BLaER1 treated with 17β-estradiol and CSF1 and Interleukin-3, amounts not matched to agents 10 nM and 100 nM (cell line): Measurements from ENCODE around the gene ARHGAP15.

ENCODE experiments used
- H3K27ac ChIP-seq, 11 experiments: shearing (Covaris generic); formaldehyde crosslinking; 2 replicates each; pipeline ENCODE4 v1.8.1; 2022
- H3K27me3 ChIP-seq, 11 experiments: shearing (Covaris generic); formaldehyde crosslinking; 2 replicates each; pipeline ENCODE4 v1.8.1; 2022
- H3K36me3 ChIP-seq, 11 experiments: shearing (Covaris generic); formaldehyde crosslinking; 2 replicates each; pipeline ENCODE4 v1.8.1; 2022
- H3K4me1 ChIP-seq, 10 experiments: shearing (Covaris generic); formaldehyde crosslinking; 2 replicates each; pipeline ENCODE4 v1.8.1; 2022
- H3K4me2 ChIP-seq, 11 experiments: shearing (Covaris generic); formaldehyde crosslinking; 2 replicates each; pipeline ENCODE4 v1.8.1; 2022
- H3K4me3 ChIP-seq, 10 experiments: shearing (Covaris generic); formaldehyde crosslinking; 2 replicates each; pipeline ENCODE4 v1.8.1; 2022
- H3K9ac ChIP-seq, 11 experiments: shearing (Covaris generic); formaldehyde crosslinking; 2 replicates each; pipeline ENCODE4 v1.8.1; 2022
- H3K9me3 ChIP-seq, 11 experiments: shearing (Covaris generic); formaldehyde crosslinking; replicated peaks in 1 of 11; 2 replicates each; pipeline ENCODE4 v1.8.1; 2022
- H4K20me1 ChIP-seq, 11 experiments: shearing (Covaris generic); formaldehyde crosslinking; 2 replicates each; pipeline ENCODE4 v1.8.1; 2022
- Cebpa-rat ChIP-seq, 11 experiments: shearing (Covaris generic); IDR thresholded peaks; 2 replicates each; pipeline ENCODE4 v1.8.1; 2022

ARHGAP15 gene

GRCh38 chr2:143110758-143111428, 18.3 kb upstream of the ARHGAP15 start:
- Histone ChIP-seq H4K20me1 (no peaks in the 10 kb centered on the region), H3K9ac (peak overlapping the region in 6 of 11 experiments; percentile 27 to 60 (median 54); a peak in 10 of 22 replicates), H3K4me1 (peaks cover 0 to 21% (median 19%) of the 10 kb centered on the region in 10 experiments; a peak in 17 of 20 replicates)

GRCh38 chr2:143117225-143117624, 12.0 kb upstream of the ARHGAP15 start:
- no peak overlapping the region for H3K27ac ChIP-seq
- no peaks in the 10 kb centered on the region for H3K36me3 ChIP-seq
- peaks cover 0 to 14% (median 2%) of the 10 kb centered on the region in 10 experiments; a peak in 8 of 20 replicates for H3K4me1 ChIP-seq
- H3K9me3 ChIP-seq: peaks cover 0 to 7% (median 0%) of the 10 kb centered on the region in 11 experiments; a peak in 2 of 22 replicates
- TF ChIP-seq Cebpa-rat (IDR thresholded peaks at IDR 0.05): no peak
- H3K9ac ChIP-seq: no peak overlapping the region
- no peak overlapping the region for H3K4me3 ChIP-seq
- H4K20me1 ChIP-seq: no peaks in the 10 kb centered on the region
- H3K27me3 ChIP-seq: no peaks in the 10 kb centered on the region
- no peak overlapping the region for H3K4me2 ChIP-seq

More at GRCh38 chr2:143110758-143111428, 18.3 kb upstream of the ARHGAP15 start:
- H3K27ac ChIP-seq: peak overlapping the region in 10 of 11 experiments; percentile 40 to 70 (median 58); a peak in 20 of 22 replicates
- H3K4me2 ChIP-seq: peak overlapping the region in 10 of 11 experiments; percentile 27 to 76 (median 62); a peak in 18 of 22 replicates
- TF ChIP-seq Cebpa-rat (IDR thresholded peaks at IDR 0.05): no peak
- H3K4me3 ChIP-seq: peak overlapping the region in 2 of 10 experiments; percentile 3 to 35; a peak in 4 of 20 replicates
- no peaks in the 10 kb centered on the region for H3K27me3 ChIP-seq
- H3K9me3 ChIP-seq: no peaks in the 10 kb centered on the region
- H3K36me3 ChIP-seq: no peaks in the 10 kb centered on the region

- no peak overlapping the region for H3K27ac ChIP-seq
These were observed 8.1 kb upstream of the ARHGAP15 start for GRCh38 chr2:143121079-143121478.

DNA sequence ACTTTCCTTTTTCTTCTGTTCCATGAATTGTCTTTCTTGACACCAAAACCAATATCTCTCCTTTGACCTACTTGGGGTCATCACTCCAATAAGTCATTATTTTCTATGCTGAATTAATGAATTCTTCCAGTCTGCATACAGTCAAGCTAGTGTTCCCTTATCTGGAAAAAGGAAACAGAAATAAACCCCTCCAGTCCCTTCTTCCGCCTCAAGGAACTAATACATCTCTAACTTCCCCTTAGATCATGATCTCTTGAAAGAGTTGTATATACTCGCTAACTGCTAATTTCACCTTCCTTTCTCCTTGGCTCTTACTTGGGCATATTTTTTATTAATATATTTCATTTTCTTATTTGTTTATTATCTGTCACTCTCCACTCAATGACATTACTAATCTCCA, 7.3 kb upstream of the ARHGAP15 start:
- H3K27me3 ChIP-seq: no peaks in the 10 kb centered on the region
- no peaks in the 10 kb centered on the region for H4K20me1 ChIP-seq
- no peak overlapping the region for H3K27ac ChIP-seq
- H3K9ac ChIP-seq: no peak overlapping the region
- peaks cover 0 to 7% (median 0%) of the 10 kb centered on the region in 11 experiments; a peak in 2 of 22 replicates for H3K9me3 ChIP-seq
- H3K4me3 ChIP-seq: no peak overlapping the region
- H3K4me1 ChIP-seq: peaks cover 0 to 40% (median 9%) of the 10 kb centered on the region in 10 experiments; a peak in 13 of 20 replicates
- no peak for TF ChIP-seq Cebpa-rat (IDR thresholded peaks at IDR 0.05)
- H3K4me2 ChIP-seq: peak overlapping the region in 1 of 11 experiments; percentile 22; a peak in 1 of 22 replicates
- no peaks in the 10 kb centered on the region for H3K36me3 ChIP-seq

More at GRCh38 chr2:143121079-143121478, 8.1 kb upstream of the ARHGAP15 start:
- H3K4me3 ChIP-seq: no peak overlapping the region
- H3K36me3 ChIP-seq: no peaks in the 10 kb centered on the region
- no peak for TF ChIP-seq Cebpa-rat (IDR thresholded peaks at IDR 0.05)
- no peaks in the 10 kb centered on the region for H4K20me1 ChIP-seq
- H3K4me1 ChIP-seq: peaks cover 0 to 36% (median 9%) of the 10 kb centered on the region in 10 experiments; a peak in 13 of 20 replicates
- peaks cover 0 to 7% (median 0%) of the 10 kb centered on the region in 11 experiments; a peak in 2 of 22 replicates for H3K9me3 ChIP-seq
- H3K9ac ChIP-seq: no peak overlapping the region
- H3K27me3 ChIP-seq: no peaks in the 10 kb centered on the region
- peak overlapping the region in 3 of 11 experiments; percentile 19 to 58 (median 24); a peak in 7 of 22 replicates for H3K4me2 ChIP-seq

GRCh38 chr2:143123911-143124310, 5.3 kb upstream of the ARHGAP15 start:
- Histone ChIP-seq H3K9me3 (no peaks in the 10 kb centered on the region; a peak in 1 of 22 replicates), H3K4me2 (no peak overlapping the region), H4K20me1 (no peaks in the 10 kb centered on the region), H3K9ac (no peak overlapping the region), H3K4me3 (no peak overlapping the region), H3K27me3 (no peaks in the 10 kb centered on the region), H3K4me1 (peaks cover 16 to 57% (median 26%) of the 10 kb centered on the region in 10 experiments), H3K27ac (no peak overlapping the region), H3K36me3 (no peaks in the 10 kb centered on the region)
- no peak for TF ChIP-seq Cebpa-rat (IDR thresholded peaks at IDR 0.05)

DNA sequence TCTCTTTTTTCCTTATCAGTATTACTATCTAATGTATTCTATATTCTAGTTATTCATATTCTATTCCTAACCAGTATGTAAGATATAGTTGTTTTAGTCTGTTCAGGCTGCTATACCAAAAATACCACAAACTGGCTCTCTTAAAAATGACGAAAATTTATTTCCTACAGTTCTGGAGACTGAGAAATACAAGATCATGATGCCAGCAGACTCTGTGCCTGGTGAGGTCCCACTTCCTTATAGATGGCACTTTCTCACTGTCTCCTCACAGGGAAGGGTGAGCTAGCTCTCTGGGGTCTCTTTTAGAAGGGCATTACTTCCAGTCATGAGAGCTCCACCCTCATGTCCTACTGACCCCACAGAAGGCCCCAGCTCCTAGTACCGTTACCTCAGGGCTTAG, 4.8 kb upstream of the ARHGAP15 start:
- TF ChIP-seq Cebpa-rat (IDR thresholded peaks at IDR 0.05): no peak
- no peaks in the 10 kb centered on the region for H3K36me3 ChIP-seq
- peaks cover 17 to 57% (median 26%) of the 10 kb centered on the region in 10 experiments for H3K4me1 ChIP-seq
- no peak overlapping the region for H3K4me3 ChIP-seq
- no peak overlapping the region for H3K27ac ChIP-seq
- H3K27me3 ChIP-seq: no peaks in the 10 kb centered on the region
- H3K9ac ChIP-seq: no peak overlapping the region
- H4K20me1 ChIP-seq: no peaks in the 10 kb centered on the region
- peak overlapping the region in 3 of 11 experiments; percentile 36 to 60 (median 46); a peak in 5 of 22 replicates for H3K4me2 ChIP-seq
- H3K9me3 ChIP-seq: no peaks in the 10 kb centered on the region; a peak in 1 of 22 replicates

DNA sequence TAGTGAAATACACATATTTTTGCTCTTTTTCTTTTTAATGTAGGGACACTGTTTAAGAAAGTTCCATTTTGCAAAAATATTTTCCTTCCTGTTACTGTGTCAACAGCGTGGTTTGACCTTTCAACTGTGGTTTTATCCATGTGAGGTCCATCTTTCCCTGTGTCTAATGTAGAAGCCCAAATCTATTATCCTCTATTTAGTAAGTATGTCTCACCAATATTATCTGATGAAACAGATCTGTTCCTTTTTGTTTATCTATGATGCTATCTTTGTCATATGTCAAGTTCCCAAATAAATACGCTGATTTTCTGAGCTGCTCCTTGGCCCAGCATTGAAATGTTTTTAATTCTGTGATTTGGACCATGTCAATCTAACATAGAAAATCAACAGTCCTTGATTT, 3.5 kb upstream of the ARHGAP15 start:
- H3K4me3 ChIP-seq: no peak overlapping the region
- peaks cover 23 to 63% (median 29%) of the 10 kb centered on the region in 10 experiments for H3K4me1 ChIP-seq
- no peaks in the 10 kb centered on the region for H3K9me3 ChIP-seq
- H3K27me3 ChIP-seq: no peaks in the 10 kb centered on the region
- peak overlapping the region in 6 of 11 experiments; percentile 3 to 60 (median 38); a peak in 7 of 22 replicates for H3K4me2 ChIP-seq
- H4K20me1 ChIP-seq: no peaks in the 10 kb centered on the region
- no peak overlapping the region for H3K27ac ChIP-seq
- H3K36me3 ChIP-seq: no peaks in the 10 kb centered on the region
- no peak for TF ChIP-seq Cebpa-rat (IDR thresholded peaks at IDR 0.05)
- no peak overlapping the region for H3K9ac ChIP-seq

GRCh38 chr2:143132355-143132754, 3.1 kb downstream of the ARHGAP15 start:
- Histone ChIP-seq H3K27ac (peak overlapping the region in 4 of 11 experiments; percentile 11 to 23 (median 16); a peak in 4 of 22 replicates), H3K4me2 (peak overlapping the region; percentile 30 to 90 (median 54)), H3K36me3 (peaks cover 0 to 27% (median 11%) of the 10 kb centered on the region in 11 experiments; a peak in 10 of 22 replicates), H3K9me3 (peaks cover 0 to 25% (median 4%) of the 10 kb centered on the region in 11 experiments; a peak in 6 of 22 replicates), H4K20me1 (peaks cover 0 to 7% (median 0%) of the 10 kb centered on the region in 11 experiments; a peak in 7 of 22 replicates), H3K4me3 (peak overlapping the region in 1 of 10 experiments; percentile 38; a peak in 2 of 20 replicates), H3K4me1 (peaks cover 33 to 52% (median 42%) of the 10 kb centered on the region in 10 experiments), H3K9ac (peak overlapping the region in 5 of 11 experiments; percentile 5 to 47 (median 18); a peak in 4 of 22 replicates), H3K27me3 (no peaks in the 10 kb centered on the region)
- TF ChIP-seq Cebpa-rat (IDR thresholded peaks at IDR 0.05): no peak

- Histone ChIP-seq H3K36me3 (peaks cover 0 to 37% (median 11%) of the 10 kb centered on the region in 11 experiments; a peak in 11 of 22 replicates), H3K4me3 (no peak overlapping the region), H3K27ac (no peak overlapping the region), H3K27me3 (no peaks in the 10 kb centered on the region), H4K20me1 (peaks cover 0 to 7% (median 0%) of the 10 kb centered on the region in 11 experiments; a peak in 7 of 22 replicates), H3K9me3 (peaks cover 0 to 30% (median 5%) of the 10 kb centered on the region in 11 experiments; a peak in 6 of 22 replicates), H3K4me2 (no peak overlapping the region), H3K4me1 (peaks cover 19 to 52% (median 27%) of the 10 kb centered on the region in 10 experiments), H3K9ac (no peak overlapping the region)
- no peak for TF ChIP-seq Cebpa-rat (IDR thresholded peaks at IDR 0.05)
These were observed 4.6 kb downstream of the ARHGAP15 start for GRCh38 chr2:143133783-143134182.
